Measurements from ENCODE around the gene AQP5.

Gene AQP5

GRCh38 chr12:49930515-49931288 lies 31.0 kb upstream of the AQP5 start:
- no peak overlapping the region for H3K27ac ChIP-seq
- no peak for DNase-seq (ENCODE audit: low read depth, low spot score)

GRCh38 chr12:49932023-49932422 lies 29.6 kb upstream of the AQP5 start:
- no peak for DNase-seq (ENCODE audit: low read depth, low spot score)
- H3K27ac ChIP-seq: no peak overlapping the region

GRCh38 chr12:49932533-49933130 lies 29.0 kb upstream of the AQP5 start:
- DNase-seq (ENCODE audit: low read depth, low spot score): no peak
- H3K27ac ChIP-seq: no peak overlapping the region

- no peak for DNase-seq (ENCODE audit: low read depth, low spot score)
- no peak overlapping the region for H3K27ac ChIP-seq
Measured at GRCh38 chr12:49933796-49934195, 27.9 kb upstream of the AQP5 start.

GRCh38 chr12:49934505-49934904 lies 27.2 kb upstream of the AQP5 start:
- H3K27ac ChIP-seq: no peak overlapping the region
- no peak for DNase-seq (ENCODE audit: low read depth, low spot score)

GRCh38 chr12:49936925-49937324 lies 24.7 kb upstream of the AQP5 start:
- peak; percentile 27 for DNase-seq (ENCODE audit: low read depth, low spot score)

GRCh38 chr12:49937639-49938300 lies 23.9 kb upstream of the AQP5 start:
- peak; percentile 68 for DNase-seq (ENCODE audit: low read depth, low spot score)
- peak overlapping the region; percentile 81 for H3K27ac ChIP-seq

More at GRCh38 chr12:49936925-49937324, 24.7 kb upstream of the AQP5 start:
- H3K27ac ChIP-seq: peak overlapping the region; percentile 81

- H3K27ac ChIP-seq: no peak overlapping the region
- DNase-seq (ENCODE audit: low read depth, low spot score): no peak
Measured at GRCh38 chr12:49939307-49939706, 22.4 kb upstream of the AQP5 start.

GRCh38 chr12:49939707-49940106 lies 22.0 kb upstream of the AQP5 start:
- no peak overlapping the region for H3K27ac ChIP-seq
- DNase-seq (ENCODE audit: low read depth, low spot score): no peak

GRCh38 chr12:49941556-49942511 lies 19.8 kb upstream of the AQP5 start:
- no peak for DNase-seq (ENCODE audit: low read depth, low spot score)
- no peak overlapping the region for H3K27ac ChIP-seq

- H3K27ac ChIP-seq: no peak overlapping the region
- DNase-seq (ENCODE audit: low read depth, low spot score): no peak
Measured at GRCh38 chr12:49942512-49942893, 19.2 kb upstream of the AQP5 start.

- H3K27ac ChIP-seq: no peak overlapping the region
- no peak for DNase-seq (ENCODE audit: low read depth, low spot score)
Measured at GRCh38 chr12:49942921-49943624, 18.6 kb upstream of the AQP5 start.

GRCh38 chr12:49943625-49943960 lies 18.1 kb upstream of the AQP5 start:
- DNase-seq (ENCODE audit: low read depth, low spot score): no peak
- no peak overlapping the region for H3K27ac ChIP-seq

GRCh38 chr12:49944046-49944445 lies 17.6 kb upstream of the AQP5 start:
- no peak for DNase-seq (ENCODE audit: low read depth, low spot score)
- H3K27ac ChIP-seq: no peak overlapping the region

- H3K27ac ChIP-seq: no peak overlapping the region
- DNase-seq (ENCODE audit: low read depth, low spot score): no peak
Measured at GRCh38 chr12:49944718-49945117, 17.0 kb upstream of the AQP5 start.

- no peak overlapping the region for H3K27ac ChIP-seq
- no peak for DNase-seq (ENCODE audit: low read depth, low spot score)
Measured at GRCh38 chr12:49945394-49946080, 16.1 kb upstream of the AQP5 start.

GRCh38 chr12:49946086-49946485 lies 15.6 kb upstream of the AQP5 start:
- no peak overlapping the region for H3K27ac ChIP-seq
- DNase-seq (ENCODE audit: low read depth, low spot score): no peak

GRCh38 chr12:49946497-49946896 lies 15.2 kb upstream of the AQP5 start:
- DNase-seq (ENCODE audit: low read depth, low spot score): no peak
- H3K27ac ChIP-seq: no peak overlapping the region

- H3K27ac ChIP-seq: no peak overlapping the region
- no peak for DNase-seq (ENCODE audit: low read depth, low spot score)
Measured at GRCh38 chr12:49947593-49948226, 14.0 kb upstream of the AQP5 start.

Data from epithelial cell of prostate (primary cell).